Thymus (tissue), 14 donors: ENCODE results near the gene POLR3G. TPM values are rescaled to one million over a fixed set of nuclear protein-coding genes. Genes with fewer than 3 reads are reported as not detected.

ENCODE experiments used
- DNase-seq, 9 donors: peaks; one replicate each; pipeline ENCODE4 v3.0.0-alpha.2; 2013; ENCODE audit warnings: low spot score in 9 of 9, low read depth in 6 of 9, missing footprints in 1 of 9
- H3K27ac ChIP-seq, 2 donors: one replicate each; pipeline ENCODE4 v1.5.1; 2013; ENCODE audit warnings: control low read depth in 1 of 2, low read depth in 1 of 2, low read length in 1 of 2, mild to moderate bottlenecking in 1 of 2, moderate library complexity in 1 of 2
- H3K27me3 ChIP-seq, 2 donors: one replicate each; pipeline ENCODE4 v1.5.1; 2013; ENCODE audit warnings: low read length in 1 of 2; ENCODE audit not compliant: control insufficient read depth in 2 of 2, insufficient read depth in 1 of 2
- H3K36me3 ChIP-seq, 2 donors: one replicate each; pipeline ENCODE4 v1.5.1; 2013; ENCODE audit warnings: low read length in 1 of 2, mild to moderate bottlenecking in 1 of 2, moderate library complexity in 1 of 2; ENCODE audit not compliant: control insufficient read depth in 2 of 2, insufficient read depth in 2 of 2
- H3K4me1 ChIP-seq, 2 donors: one replicate each; pipeline ENCODE4 v1.5.1; 2013; ENCODE audit warnings: low read length in 2 of 2; ENCODE audit not compliant: control insufficient read depth in 2 of 2, insufficient read depth in 2 of 2
- H3K4me3 ChIP-seq, 2 donors: one replicate each; pipeline ENCODE4 v1.5.1; 2013; ENCODE audit warnings: low read length in 2 of 2, control low read depth in 1 of 2, mild to moderate bottlenecking in 1 of 2
- H3K9me3 ChIP-seq, 2 donors: one replicate each; pipeline ENCODE4 v1.5.1; 2013; ENCODE audit warnings: low read length in 1 of 2, mild to moderate bottlenecking in 1 of 2; ENCODE audit not compliant: control insufficient read depth in 2 of 2, insufficient read depth in 1 of 2
- WGBS: extraction: QIAGEN DNeasy Blood & Tissue Kit; methylation state at CpG from one replicate; pipeline ENCODE4 v1.1.7; 2013; 5-methylcytosine and 5-hydroxymethylcytosine counted together
- long read RNA-seq, 10 donors: transcript quantifications; one replicate each; lab custom pipeline, GENCODE V29; 2026
- polyA plus RNA-seq: library from polyadenylated mRNA; stranded (reverse); fragments of 200-250 nt; gene quantifications from one replicate; pipeline ENCODE4 v1.2.3, GENCODE V29; 2013
- total RNA-seq: library from RNA; stranded (reverse); fragments of 120-200 nt; gene quantifications from one replicate; pipeline ENCODE4 v1.2.4, GENCODE V29; 2013
- donor health status: healthy.

Gene POLR3G
- total RNA-seq (3.3 TPM), polyA plus RNA-seq (1.7 TPM)
- long read RNA-seq, donor 1, result 0 reads
- long read RNA-seq, donor 2, result 0 reads
- long read RNA-seq, donor 3, result 0 reads
- long read RNA-seq, donor 4, result 0 reads
- long read RNA-seq, donor 5, result 0 reads
- long read RNA-seq, donor 6, partial matches to known transcripts, result 0 of 1 reads
- long read RNA-seq, donor 6, other reads (novel, unspliced or antisense), result 0 of 1 reads
- long read RNA-seq, donor 7, result 0 reads
- long read RNA-seq, donor 8, result 0 reads
- long read RNA-seq, donor 9, result 0 reads
- long read RNA-seq, donor 10, partial matches to known transcripts, result 0 of 2 reads
- long read RNA-seq, donor 10, other reads (novel, unspliced or antisense), result 0 of 2 reads

- H3K27me3 ChIP-seq, result no peaks in the 10 kb centered on the region
- H3K4me3 ChIP-seq, result peak within 1 kb of the TSS; percentile 86
- under 1% methylated on average over 73 of the region's 73 CpGs for WGBS
These were observed at the start of gene POLR3G, which contains the start of gene MBLAC2 for GRCh38 chr5:90474235-90475107. POLR3G (plus strand) TSS chr5:90474864; CDS start chr5:90485568, 10,704 bp downstream. MBLAC2 (minus strand) TSS chr5:90474771; CDS start chr5:90474292, 479 bp downstream.

GRCh38 chr5:90434116-90434714 is 40.4 kb upstream of the POLR3G start:
- H3K27me3 ChIP-seq, result no peaks in the 10 kb centered on the region
- no peak overlapping the region for H3K27ac ChIP-seq
- no peaks in the 10 kb centered on the region for H3K36me3 ChIP-seq
- no peaks in the 10 kb centered on the region for H3K4me1 ChIP-seq
- no peak overlapping the region for H3K4me3 ChIP-seq
- 88% methylated on average over 5 of the region's 5 CpGs for WGBS
- H3K9me3 ChIP-seq, result no peaks in the 10 kb centered on the region
- peak in 7 of 9 donors; percentile 30 to 72 (median 47) for DNase-seq

More at GRCh38 chr5:90474235-90475107, at the start of gene POLR3G, which contains the start of gene MBLAC2:
- no peaks in the 10 kb centered on the region for H3K36me3 ChIP-seq
- H3K9me3 ChIP-seq, result no peaks in the 10 kb centered on the region
- peak; percentile 79 to 95 (median 87) for DNase-seq
- H3K4me1 ChIP-seq, result peaks cover 5 to 13% of the 10 kb centered on the region in 2 donors
- H3K27ac ChIP-seq, result peak within 1 kb of the TSS; percentile 91 to 94

- H3K36me3 ChIP-seq, result no peaks in the 10 kb centered on the region
- H3K4me3 ChIP-seq, result no peak overlapping the region
- H3K4me1 ChIP-seq, result no peaks in the 10 kb centered on the region
- H3K9me3 ChIP-seq, result no peaks in the 10 kb centered on the region
- no peak for DNase-seq
- H3K27ac ChIP-seq, result no peak overlapping the region
- H3K27me3 ChIP-seq, result no peaks in the 10 kb centered on the region
These were observed 37.0 kb upstream of the POLR3G start for GRCh38 chr5:90437663-90438062.

GRCh38 chr5:90438100-90438499 is 36.6 kb upstream of the POLR3G start:
- Histone ChIP-seq H3K4me3 (no peak overlapping the region), H3K27me3 (no peaks in the 10 kb centered on the region), H3K9me3 (no peaks in the 10 kb centered on the region), H3K4me1 (no peaks in the 10 kb centered on the region), H3K36me3 (no peaks in the 10 kb centered on the region), H3K27ac (no peak overlapping the region)
- WGBS, result 92% methylated on average over 1 of the region's 1 CpG
- no peak for DNase-seq

GRCh38 chr5:90440644-90441043 is 34.0 kb upstream of the POLR3G start:
- Histone ChIP-seq H3K9me3 (no peaks in the 10 kb centered on the region), H3K4me3 (no peak overlapping the region), H3K27ac (no peak overlapping the region), H3K36me3 (no peaks in the 10 kb centered on the region), H3K27me3 (no peaks in the 10 kb centered on the region), H3K4me1 (no peaks in the 10 kb centered on the region)
- no peak for DNase-seq
- WGBS, result 85% methylated on average over 2 of the region's 2 CpGs

- no peaks in the 10 kb centered on the region for H3K27me3 ChIP-seq
- no peak overlapping the region for H3K4me3 ChIP-seq
- H3K9me3 ChIP-seq, result peaks cover 0 to 7% of the 10 kb centered on the region in 2 donors
- no peak for DNase-seq
- H3K4me1 ChIP-seq, result no peaks in the 10 kb centered on the region
- H3K36me3 ChIP-seq, result no peaks in the 10 kb centered on the region
- no peak overlapping the region for H3K27ac ChIP-seq
These were observed 27.7 kb upstream of the POLR3G start for GRCh38 chr5:90446961-90447360.

GRCh38 chr5:90461288-90461687 is 13.4 kb upstream of the POLR3G start:
- H3K4me3 ChIP-seq, result no peak overlapping the region
- WGBS, result 97% methylated on average over 4 of the region's 4 CpGs

GRCh38 chr5:90472783-90473395 is 1.8 kb upstream of the POLR3G start:
- Histone ChIP-seq H3K36me3 (no peaks in the 10 kb centered on the region), H3K27ac (no peak overlapping the region), H3K4me1 (peaks cover 5 to 13% of the 10 kb centered on the region in 2 donors), H3K27me3 (no peaks in the 10 kb centered on the region), H3K9me3 (peaks cover 0 to 2% of the 10 kb centered on the region in 2 donors), H3K4me3 (peak overlapping the region; percentile 86)
- 47% methylated on average over 9 of the region's 9 CpGs for WGBS
- DNase-seq, result no peak

More at GRCh38 chr5:90461288-90461687, 13.4 kb upstream of the POLR3G start:
- Histone ChIP-seq H3K27me3 (no peaks in the 10 kb centered on the region), H3K27ac (no peak overlapping the region), H3K9me3 (no peaks in the 10 kb centered on the region), H3K4me1 (no peaks in the 10 kb centered on the region), H3K36me3 (no peaks in the 10 kb centered on the region)
- DNase-seq, result no peak
